Keratinocyte (primary cell): Measurements from ENCODE around the gene RASA3. TPM values are rescaled to one million over a fixed set of nuclear protein-coding genes. Genes with fewer than 3 reads are reported as not detected.
"Not testable (repeated sequence)": the region's sequence is repeated elsewhere in the genome, so short reads cannot be mapped to it uniquely, and the experiment has no call there.

ENCODE experiments used
- DNase-seq: peaks from one replicate; pipeline ENCODE4 v3.0.0-alpha.2; 2011; ENCODE audit warnings: low read depth, missing footprints, low spot score
- FAIRE-seq: peaks from 2 replicates; lab custom pipeline; 2011; peaks lifted over from hg19 to GRCh38; lab: Jason Lieb, UNC
- H2AFZ ChIP-seq: 2 replicates; pipeline ENCODE4 v1.6.0; 2012; ENCODE audit warnings: low read length, control low read depth, inconsistent platforms; ENCODE audit not compliant: control insufficient read depth
- H3K27ac ChIP-seq: 2 replicates; pipeline ENCODE4 v1.5.1; 2011; ENCODE audit warnings: low read length; ENCODE audit not compliant: control insufficient read depth, insufficient read depth
- H3K27me3 ChIP-seq: 3 replicates; pipeline ENCODE4 v1.6.0; 2011; ENCODE audit warnings: low read length; ENCODE audit not compliant: control insufficient read depth, insufficient read depth; ENCODE audit errors: extremely low read depth
- H3K36me3 ChIP-seq, 2 experiments: 2 replicates in 1 of 2; 3 replicates in 1 of 2; pipeline ENCODE4 v1.5.1; 2011; ENCODE audit warnings: low read length in 2 of 2, mild to moderate bottlenecking in 1 of 2; ENCODE audit not compliant: control insufficient read depth in 2 of 2, insufficient read depth in 2 of 2; ENCODE audit errors: extremely low read depth in 1 of 2
- H3K4me1 ChIP-seq: 3 replicates; pipeline ENCODE4 v1.5.1; 2011; ENCODE audit warnings: low read length; ENCODE audit not compliant: control insufficient read depth, insufficient read depth; ENCODE audit errors: extremely low read depth
- H3K4me2 ChIP-seq: 3 replicates; pipeline ENCODE4 v1.6.0; 2011; ENCODE audit warnings: low read depth, low read length; ENCODE audit not compliant: control insufficient read depth, insufficient read depth; ENCODE audit errors: extremely low read depth
- H3K4me3 ChIP-seq, 3 experiments: fragments of 200-600 bp in 1 of 3; sonication (generic) in 1 of 3; 2 replicates in 2 of 3; 3 replicates in 1 of 3; pipeline ENCODE4 v1.5.1; 2011 to 2016; ENCODE audit warnings: low read length in 3 of 3, mild to moderate bottlenecking in 3 of 3, control low read depth in 2 of 3, inconsistent platforms in 1 of 3, low read depth in 1 of 3, mixed read lengths in 1 of 3, mixed run types in 1 of 3, moderate library complexity in 1 of 3; ENCODE audit not compliant: control insufficient read depth in 2 of 3, insufficient read depth in 2 of 3; ENCODE audit errors: extremely low read depth in 1 of 3
- H3K79me2 ChIP-seq: 2 replicates; pipeline ENCODE4 v1.6.0; 2012; ENCODE audit warnings: low read length; ENCODE audit not compliant: control insufficient read depth, insufficient read depth
- H3K9ac ChIP-seq: 3 replicates; pipeline ENCODE4 v1.6.0; 2011; ENCODE audit warnings: low read length; ENCODE audit not compliant: control insufficient read depth, insufficient read depth; ENCODE audit errors: extremely low read depth
- H3K9me1 ChIP-seq: 3 replicates; pipeline ENCODE4 v1.6.0; 2011; ENCODE audit warnings: low read length; ENCODE audit not compliant: control insufficient read depth, insufficient read depth; ENCODE audit errors: extremely low read depth
- H3K9me3 ChIP-seq: 2 replicates; pipeline ENCODE4 v1.5.1; 2012; ENCODE audit warnings: low read depth, low read length; ENCODE audit not compliant: control insufficient read depth
- H4K20me1 ChIP-seq: 3 replicates; pipeline ENCODE4 v1.6.0; 2011; ENCODE audit warnings: low read length; ENCODE audit not compliant: control insufficient read depth, insufficient read depth; ENCODE audit errors: extremely low read depth
- EZH2 ChIP-seq: IDR thresholded peaks from one replicate; pipeline ENCODE4 v1.6.1; 2012; ENCODE audit warnings: inconsistent platforms, mild to moderate bottlenecking, low read length, moderate library complexity
- dilution Hi-C: fragments of 300-500 bp; cut with MboI; formaldehyde crosslinking; loops from one replicate; pipeline ENCODE4 v1.7.0; 2020; ENCODE audit warnings: low sequenced_read_pairs; ENCODE audit not compliant: extremely low pct_ligation_motif_present
- polyA plus RNA-seq, 5 experiments: library from polyadenylated mRNA; depleted of rRNA in 3 of 5; stranded (reverse) in 3 of 5; stranded (forward) in 1 of 5; unstranded in 1 of 5; fragments of >200 nt; gene quantifications; 1 replicate in 1 of 5; 2 replicates in 3 of 5; 3 replicates in 1 of 5; pipeline versions ENCODE4 v1.2.1 to v1.2.3, GENCODE V29; 2011 to 2012; ENCODE audit warnings: missing spikeins in 2 of 5, low read depth in 1 of 5, low replicate concordance in 1 of 5
- TF ChIP-seq, protein P1 (sequence below), 3 experiments: IDR thresholded peaks in 1 of 3; conservative IDR thresholded peaks in 1 of 3; optimal IDR thresholded peaks in 1 of 3; 2 replicates in 2 of 3; 3 replicates in 1 of 3; pipeline versions ENCODE3 to v1.5.1; 2011; ENCODE audit warnings: low read length in 3 of 3, mild to moderate bottlenecking in 3 of 3, moderate library complexity in 2 of 3, control low read depth in 1 of 3, inconsistent platforms in 1 of 3; ENCODE audit not compliant: insufficient read depth in 2 of 3; ENCODE audit errors: extremely low read depth in 1 of 3

The RASA3 gene
- polyA plus RNA-seq, 1 donor (not counting 4 experiments of a cell fraction or from before 2014, with no cell fraction given), result 4.1 TPM

DNA sequence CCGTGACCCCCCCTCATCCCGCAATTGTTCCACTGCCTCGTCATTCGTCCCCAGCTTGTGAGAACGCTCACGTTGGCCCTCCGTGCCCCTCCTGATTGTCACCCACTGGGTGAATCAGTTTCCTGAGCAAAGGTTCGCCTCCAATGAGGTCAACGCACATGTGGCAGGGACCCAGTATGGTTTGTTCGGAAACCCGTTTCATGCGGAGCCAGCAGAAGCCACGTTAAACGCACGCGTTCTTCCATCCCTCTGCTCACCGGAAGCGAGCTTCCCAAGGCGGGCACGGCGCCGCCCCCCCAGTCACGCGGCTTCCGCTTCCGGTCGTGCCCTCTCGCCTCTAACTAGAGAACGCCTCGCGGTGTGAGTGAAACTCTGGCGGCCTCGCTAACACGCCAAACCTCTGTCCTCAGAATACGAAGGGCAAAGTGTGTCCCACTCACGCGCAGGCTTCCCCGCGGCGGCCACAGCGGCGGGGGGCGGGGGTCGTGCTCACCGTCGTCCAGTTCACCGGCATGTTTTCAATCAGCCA is 28.7 kb upstream of the RASA3 start:
- no peaks in the 10 kb centered on the region for H3K4me1 ChIP-seq
- dilution Hi-C loops, result loop anchor here (10.0 kb wide), 1 partner anchor 106 kb away; no protein-coding TSS in a partner anchor
- no peak overlapping the region for H3K4me3 ChIP-seq
- H3K4me2 ChIP-seq, result no peak overlapping the region
- H3K9ac ChIP-seq, result no peak overlapping the region
- H4K20me1 ChIP-seq, result peaks cover 2% of the 10 kb centered on the region
- H3K9me1 ChIP-seq, result no peaks in the 10 kb centered on the region
- peaks cover 25% of the 10 kb centered on the region for H3K27me3 ChIP-seq
- no peaks in the 10 kb centered on the region for H3K36me3 ChIP-seq
- no peak overlapping the region for H3K27ac ChIP-seq
- no peak overlapping the region for H2AFZ ChIP-seq
- no peak for DNase-seq
- H3K79me2 ChIP-seq, result no peaks in the 10 kb centered on the region
- H3K9me3 ChIP-seq, result no peaks in the 10 kb centered on the region
- TF ChIP-seq, protein P1, sequence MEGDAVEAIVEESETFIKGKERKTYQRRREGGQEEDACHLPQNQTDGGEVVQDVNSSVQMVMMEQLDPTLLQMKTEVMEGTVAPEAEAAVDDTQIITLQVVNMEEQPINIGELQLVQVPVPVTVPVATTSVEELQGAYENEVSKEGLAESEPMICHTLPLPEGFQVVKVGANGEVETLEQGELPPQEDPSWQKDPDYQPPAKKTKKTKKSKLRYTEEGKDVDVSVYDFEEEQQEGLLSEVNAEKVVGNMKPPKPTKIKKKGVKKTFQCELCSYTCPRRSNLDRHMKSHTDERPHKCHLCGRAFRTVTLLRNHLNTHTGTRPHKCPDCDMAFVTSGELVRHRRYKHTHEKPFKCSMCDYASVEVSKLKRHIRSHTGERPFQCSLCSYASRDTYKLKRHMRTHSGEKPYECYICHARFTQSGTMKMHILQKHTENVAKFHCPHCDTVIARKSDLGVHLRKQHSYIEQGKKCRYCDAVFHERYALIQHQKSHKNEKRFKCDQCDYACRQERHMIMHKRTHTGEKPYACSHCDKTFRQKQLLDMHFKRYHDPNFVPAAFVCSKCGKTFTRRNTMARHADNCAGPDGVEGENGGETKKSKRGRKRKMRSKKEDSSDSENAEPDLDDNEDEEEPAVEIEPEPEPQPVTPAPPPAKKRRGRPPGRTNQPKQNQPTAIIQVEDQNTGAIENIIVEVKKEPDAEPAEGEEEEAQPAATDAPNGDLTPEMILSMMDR (optimal IDR thresholded peaks at IDR 0.05 in 1 of 3, IDR thresholded peaks at IDR 0.05 in 1 of 3, conservative IDR thresholded peaks at IDR 0.05 in 1 of 3; ENCODE audit: extremely low read depth in 1 of 3, insufficient read depth in 2 of 3, low read length in 3 of 3), result no peak
- TF ChIP-seq EZH2, result no peak
- FAIRE-seq, result no peak

DNA sequence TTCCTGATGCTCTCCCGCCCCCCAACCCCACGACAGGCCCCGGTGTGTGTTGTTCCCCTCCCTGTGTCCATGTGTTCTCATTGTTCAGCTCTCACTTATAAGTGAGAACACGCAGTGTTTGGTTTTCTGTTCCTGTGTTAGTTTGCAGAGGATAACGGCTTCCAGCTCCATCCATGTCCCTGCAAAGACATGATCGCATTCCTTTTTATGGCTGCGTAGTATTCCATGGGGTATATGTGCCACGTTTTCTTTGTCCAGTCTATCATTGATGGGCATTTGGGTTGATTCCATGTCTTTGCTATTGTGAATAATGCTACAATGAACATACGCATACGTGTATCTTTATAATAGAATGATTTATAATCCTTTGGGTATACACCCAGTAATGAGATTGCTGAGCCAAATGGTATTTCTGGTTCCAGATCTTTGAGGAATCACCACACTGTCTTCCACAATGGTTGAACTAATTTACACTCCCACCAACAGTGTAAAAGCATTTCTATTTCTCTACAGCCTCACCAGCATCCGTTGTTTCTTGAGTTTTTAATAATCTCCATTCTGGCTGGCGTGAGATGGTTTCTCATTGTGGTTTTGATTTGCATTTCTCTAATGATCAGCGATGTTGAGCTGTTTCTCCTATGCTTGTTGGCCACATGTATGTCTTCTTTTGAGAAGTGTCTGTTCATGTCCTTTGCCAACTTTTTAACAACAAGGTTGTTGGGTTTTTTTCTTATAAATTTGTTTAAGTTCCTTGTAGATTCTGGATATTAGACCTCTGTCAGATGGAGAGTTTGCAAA is 26.6 kb upstream of the RASA3 start:
- not testable (repeated sequence) for FAIRE-seq

More for the DNA sequence above, 26.6 kb upstream of the RASA3 start:
- H3K9ac ChIP-seq, H3K9me3 ChIP-seq, H3K4me1 ChIP-seq, H3K4me3 ChIP-seq, H3K4me2 ChIP-seq, H4K20me1 ChIP-seq, H2AFZ ChIP-seq, H3K27me3 ChIP-seq, H3K27ac ChIP-seq, H3K9me1 ChIP-seq, H3K79me2 ChIP-seq, H3K36me3 ChIP-seq, DNase-seq, dilution Hi-C loops: not testable (repeated sequence)
